Activated CD4-positive, CD25-positive, alpha-beta regulatory T cell treated with anti-CD3 and anti-CD28 coated beads, Interleukin-2, amount 50 U/mL, for 72 hours (primary cell): ENCODE results near the gene CISD1.

Source experiments
- DNase-seq: peaks from one replicate; pipeline ENCODE4 v3.0.0; 2021

Gene CISD1

GRCh38 chr10:58316874-58317273 lies 47.9 kb downstream of the CISD1 start:
- no peak for DNase-seq

GRCh38 chr10:58318346-58318745 lies 49.4 kb downstream of the CISD1 start:
- no peak for DNase-seq

DNA sequence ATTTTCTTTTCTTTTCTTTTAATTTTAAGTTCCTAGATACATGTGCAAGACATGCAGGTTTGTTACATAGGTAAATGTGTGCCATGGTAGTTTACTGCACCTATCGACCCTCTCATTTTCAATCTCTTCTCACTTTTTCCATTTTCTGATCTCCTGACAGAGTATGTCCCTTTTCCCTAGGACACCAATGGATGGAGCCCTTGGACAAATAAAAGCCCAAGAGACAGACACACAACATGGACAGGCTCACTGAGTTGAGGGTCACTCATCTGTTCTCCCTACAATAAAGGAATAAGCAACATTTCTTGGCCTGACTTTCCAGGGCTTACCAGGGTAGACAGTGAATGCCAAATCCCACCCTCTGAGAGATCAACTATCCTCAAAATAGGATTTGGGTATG lies 50.6 kb downstream of the CISD1 start:
- DNase-seq, result no peak

DNA sequence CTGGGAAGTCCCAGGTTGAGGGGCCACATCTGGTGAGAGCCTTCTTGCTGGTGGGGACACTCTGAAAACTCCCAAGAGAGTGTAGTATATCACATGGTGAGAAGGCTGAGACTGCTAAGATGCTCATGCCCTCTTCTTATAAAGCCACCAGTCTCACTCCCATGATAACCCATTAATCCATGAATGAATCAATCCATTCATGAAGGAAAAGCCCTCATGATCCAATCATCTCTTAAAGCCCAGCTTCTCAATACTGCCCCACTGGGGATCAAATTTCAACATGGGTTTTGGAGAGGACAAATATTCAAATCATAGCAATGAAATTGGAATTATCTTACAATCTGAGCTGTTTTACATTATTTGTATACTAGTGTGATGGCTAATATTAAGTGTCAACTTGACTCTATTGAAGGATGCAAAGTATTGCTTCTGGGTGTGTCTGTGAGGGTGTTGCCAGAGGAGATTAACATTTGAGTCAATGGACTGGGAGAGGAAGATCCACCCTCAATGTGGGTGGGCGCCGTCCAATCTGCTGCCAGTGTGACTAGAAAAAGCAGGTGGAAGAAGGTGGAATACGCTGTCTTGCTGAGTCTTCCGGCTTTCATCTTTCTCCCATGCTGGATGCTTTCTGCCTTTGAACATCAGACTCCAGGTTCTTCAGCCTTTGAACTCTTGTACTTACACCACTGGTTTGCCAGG lies 51.5 kb downstream of the CISD1 start:
- no peak for DNase-seq

DNA sequence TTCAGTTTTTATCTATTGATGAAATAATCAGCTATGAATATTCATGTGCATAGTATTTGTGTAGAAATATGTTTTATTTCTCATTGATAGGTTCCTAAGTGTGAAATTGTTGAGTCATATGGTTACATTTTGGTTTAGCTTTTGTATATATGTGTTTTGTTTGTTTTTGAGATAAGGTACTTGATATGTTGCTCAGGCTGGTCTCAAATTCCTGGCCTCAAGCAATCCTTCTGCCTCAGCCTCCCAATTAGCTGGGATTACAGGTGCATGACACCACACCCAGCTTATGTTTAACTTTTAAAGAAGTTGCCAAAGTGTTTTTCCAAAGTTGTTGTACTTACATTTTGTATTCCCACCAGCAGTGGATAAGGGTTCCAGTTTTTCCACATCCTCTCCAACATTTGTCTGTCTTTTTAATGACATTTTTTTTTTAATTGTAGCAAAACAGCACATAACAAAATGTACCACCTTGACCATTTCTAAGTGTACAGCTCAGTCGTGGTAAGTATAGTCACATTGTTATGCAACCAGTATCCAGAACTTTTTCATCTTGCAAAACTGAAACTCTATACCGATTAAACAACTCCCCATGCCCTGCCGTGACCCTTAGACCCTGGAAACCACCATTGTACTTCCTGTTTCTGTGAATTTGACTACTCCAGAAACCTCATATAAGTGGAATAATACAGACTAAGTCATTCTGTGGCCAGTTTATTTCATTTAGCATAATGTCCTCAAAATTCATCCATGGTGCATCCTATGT lies 53.3 kb downstream of the CISD1 start:
- no peak for DNase-seq

DNA sequence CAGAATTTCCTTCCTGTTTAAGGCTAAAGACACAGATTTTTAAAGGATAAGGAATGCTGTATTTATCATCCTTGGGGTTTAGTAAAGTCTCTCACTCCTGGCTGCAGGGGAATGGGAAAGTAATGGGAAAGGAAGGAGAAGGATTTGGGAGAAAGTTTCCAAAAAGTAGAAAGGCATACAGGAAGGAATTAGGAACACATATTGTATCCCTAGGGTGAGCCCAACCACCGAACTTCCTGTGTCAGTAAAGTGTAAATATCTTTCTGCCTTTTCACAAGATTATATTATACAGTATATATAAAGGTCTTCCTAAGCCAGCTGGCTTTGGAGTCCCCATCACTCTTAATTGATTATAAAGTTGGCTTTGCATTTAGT lies 53.9 kb downstream of the CISD1 start:
- DNase-seq, result no peak

DNA sequence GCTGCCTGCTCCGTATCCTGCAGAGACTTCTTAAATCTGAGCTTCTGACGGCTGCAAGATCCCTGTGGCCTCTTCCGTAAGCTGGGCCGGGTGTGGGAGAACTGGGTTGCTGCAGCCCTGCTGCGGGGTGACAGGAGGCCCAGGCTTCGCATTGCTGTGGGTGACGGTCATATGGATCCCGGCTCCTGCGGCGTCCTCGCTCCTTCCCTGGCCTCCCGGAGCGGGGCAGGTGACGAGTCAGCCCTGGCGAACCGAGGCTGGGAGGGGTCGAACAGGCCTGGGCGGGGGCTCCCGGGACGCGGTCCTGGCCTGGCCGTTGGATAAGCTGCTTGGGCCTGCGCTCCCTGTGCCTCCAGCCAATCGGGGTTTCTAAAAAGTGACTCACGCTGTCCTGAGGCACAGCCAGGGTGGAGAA lies 58.0 kb downstream of the CISD1 start:
- no peak for DNase-seq

DNA sequence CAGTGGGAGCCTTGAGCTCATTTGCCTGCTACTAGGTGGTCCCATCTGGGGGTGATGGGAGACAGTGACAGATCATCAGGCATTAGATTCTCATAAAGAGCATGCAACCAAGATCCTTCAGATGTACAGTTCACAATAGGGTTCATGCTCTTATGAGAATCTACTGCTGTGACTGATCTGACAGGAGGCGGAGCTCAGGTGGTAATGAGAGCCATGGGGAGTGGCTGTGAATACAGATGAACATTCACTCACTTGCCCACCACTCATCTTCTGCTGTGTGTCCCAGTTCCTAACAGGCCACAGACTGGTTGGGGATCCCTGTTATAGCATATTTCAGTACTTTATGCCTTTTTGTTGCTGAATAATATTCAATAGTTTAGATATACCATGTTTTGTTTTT lies 59.3 kb downstream of the CISD1 start:
- DNase-seq, result no peak

GRCh38 chr10:58330431-58330830 lies 61.5 kb downstream of the CISD1 start:
- DNase-seq, result no peak

- no peak for DNase-seq
Measured at GRCh38 chr10:58331646-58332045, 62.7 kb downstream of the CISD1 start.

DNA sequence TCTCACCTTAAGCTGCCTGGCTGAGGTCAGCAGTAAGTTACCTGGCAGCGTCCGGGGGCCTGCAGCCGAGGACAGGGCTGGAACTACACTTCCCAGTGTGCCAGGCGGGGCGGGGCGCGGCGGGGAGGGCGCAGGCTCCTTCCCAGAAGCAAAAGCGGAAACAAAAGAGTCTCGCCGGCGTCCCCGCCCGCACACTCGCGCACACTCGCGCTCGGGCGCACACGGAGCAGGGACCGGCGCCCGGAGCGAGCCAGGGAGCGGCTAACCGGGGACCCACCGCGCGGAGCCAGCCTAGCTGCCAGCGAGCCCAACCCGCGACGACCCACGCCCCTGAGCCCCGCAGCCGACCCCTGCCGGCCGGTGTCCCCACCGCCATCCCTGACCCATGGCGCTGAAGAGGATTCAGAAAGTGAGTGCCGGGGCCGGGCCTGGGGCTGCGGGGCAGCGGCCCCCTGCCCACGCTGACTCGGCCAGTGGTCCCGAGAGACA lies 65.9 kb downstream of the CISD1 start, which contains the start of gene UBE2D1:
Gene UBE2D1 (plus strand): TSS at position 190 of the 489 bp plus-strand sequence. CDS start 196 bp downstream, at position 386.
- DNase-seq, result peak; percentile 83

DNA sequence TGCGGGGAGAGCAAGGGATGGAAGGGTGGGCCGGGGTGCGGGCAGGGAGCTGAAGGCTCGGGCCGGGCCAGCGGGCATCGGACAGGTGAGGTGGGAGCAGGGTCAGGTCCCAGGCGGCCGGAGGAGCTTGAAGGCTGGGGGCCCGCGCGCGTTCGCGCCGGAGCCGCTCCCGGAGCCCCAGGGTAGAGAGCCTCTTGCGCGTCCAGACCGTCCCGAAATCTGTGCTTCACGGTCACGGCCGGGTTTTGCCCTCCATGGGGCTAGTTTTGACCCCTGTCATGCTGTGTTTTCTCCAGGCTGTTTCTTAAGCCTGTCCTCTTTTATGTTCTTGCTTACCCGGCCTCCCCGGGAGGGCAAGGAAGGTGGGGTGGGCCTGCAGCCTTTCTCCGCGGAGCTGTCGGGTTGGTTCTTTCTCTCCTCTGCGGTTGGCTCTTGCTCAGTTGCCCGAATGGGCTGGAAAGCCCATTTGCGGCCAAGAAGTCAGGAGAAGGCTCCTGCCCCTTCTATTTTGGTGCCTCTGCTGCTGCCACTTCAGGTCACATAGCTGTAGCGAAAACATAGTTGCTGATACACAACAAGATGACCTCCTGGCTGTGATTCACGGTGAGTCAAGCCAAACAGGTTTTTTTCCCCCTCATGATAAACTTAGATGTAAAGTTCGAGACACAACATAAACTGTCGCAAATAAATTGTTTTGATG lies 66.5 kb downstream of the CISD1 start:
- DNase-seq, result peak; percentile 39

DNA sequence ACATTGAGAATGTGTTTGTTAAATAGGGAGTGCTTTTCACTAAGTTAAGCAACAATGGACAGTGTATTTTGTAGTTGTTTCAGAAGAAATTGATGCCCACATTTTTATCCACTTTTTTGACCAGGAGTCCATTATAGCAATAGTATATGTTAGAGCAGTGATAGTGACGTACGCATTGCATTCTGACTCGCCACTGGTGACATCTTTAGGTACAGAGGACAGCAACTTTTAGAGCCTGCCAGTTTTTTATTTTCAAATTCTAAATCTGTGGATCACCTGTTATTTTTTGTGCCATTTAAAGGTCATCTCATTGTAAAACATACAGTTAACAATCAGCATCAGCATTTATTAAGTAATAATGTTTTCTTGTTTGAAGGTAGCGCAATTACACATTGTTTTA lies 67.3 kb downstream of the CISD1 start:
- no peak for DNase-seq
